ENCODE results near the gene MYO18B.

The MYO18B gene

GRCh38 chr22:25800766-25801165 lies 58.8 kb downstream of the MYO18B start:
- POLR2A ChIA-PET, result no interaction called here
- no peak for DNase-seq (ENCODE audit: extremely low spot score)
- CTCF ChIA-PET, result interaction anchor here (1.7 kb wide), 1 partner anchor 13 kb away, joined by 6 read pairs; no protein-coding TSS in a partner anchor
- no peak for TF ChIP-seq CTCF (IDR thresholded peaks at IDR 0.05; ENCODE audit: control extremely low read depth, extremely low read depth, low read depth, missing control alignments)

- CTCF ChIA-PET, result no interaction called here
- TF ChIP-seq CTCF (IDR thresholded peaks at IDR 0.05; ENCODE audit: control extremely low read depth, extremely low read depth, low read depth, missing control alignments), result no peak
- POLR2A ChIA-PET, result no interaction called here
- DNase-seq (ENCODE audit: extremely low spot score), result no peak
Measured at GRCh38 chr22:25802018-25802417, 60.0 kb downstream of the MYO18B start.

GRCh38 chr22:25804676-25805075 lies 62.7 kb downstream of the MYO18B start:
- CTCF ChIA-PET, result no interaction called here

GRCh38 chr22:25806579-25806978 lies 64.6 kb downstream of the MYO18B start:
- ChIA-PET CTCF (interaction anchor here (1.0 kb wide), 1 partner anchor 25 kb away, joined by 3 read pairs; no protein-coding TSS in a partner anchor), POLR2A (no interaction called here)
- DNase-seq (ENCODE audit: extremely low spot score), result no peak
- no peak for TF ChIP-seq CTCF (IDR thresholded peaks at IDR 0.05; ENCODE audit: control extremely low read depth, extremely low read depth, low read depth, missing control alignments)

More at GRCh38 chr22:25804676-25805075, 62.7 kb downstream of the MYO18B start:
- TF ChIP-seq CTCF (IDR thresholded peaks at IDR 0.05; ENCODE audit: control extremely low read depth, extremely low read depth, low read depth, missing control alignments), result no peak
- DNase-seq (ENCODE audit: extremely low spot score), result no peak
- POLR2A ChIA-PET, result no interaction called here

GRCh38 chr22:25814685-25815084 lies 72.7 kb downstream of the MYO18B start:
- no peak for DNase-seq (ENCODE audit: extremely low spot score)
- TF ChIP-seq CTCF (IDR thresholded peaks at IDR 0.05; ENCODE audit: control extremely low read depth, extremely low read depth, low read depth, missing control alignments), result no peak
- ChIA-PET POLR2A (no interaction called here), CTCF (interaction anchor here (1.2 kb wide), 1 partner anchor 14 kb away, joined by 6 read pairs; no protein-coding TSS in a partner anchor)

- ChIA-PET POLR2A (no interaction called here), CTCF (interaction anchor here (0.8 kb wide), 1 partner anchor 515 kb away, joined by 3 read pairs; no protein-coding TSS in a partner anchor)
- no peak for DNase-seq (ENCODE audit: extremely low spot score)
- TF ChIP-seq CTCF (IDR thresholded peaks at IDR 0.05; ENCODE audit: control extremely low read depth, extremely low read depth, low read depth, missing control alignments), result no peak
Measured at GRCh38 chr22:25815561-25815960, 73.6 kb downstream of the MYO18B start.
